Prostate gland (tissue), 2 donors: ENCODE data around the gene MYH3. TPM values are rescaled to one million over a fixed set of nuclear protein-coding genes. Genes with fewer than 3 reads are reported as not detected.

Source experiments
- DNase-seq: peaks from one replicate; pipeline ENCODE4 v3.0.0-alpha.2; 2019; ENCODE audit warnings: low spot score
- H3K27ac ChIP-seq, 2 donors: fragments of 200-600 bp; sonication (generic); 2 replicates each; pipeline ENCODE4 v1.5.1; 2017 to 2019
- H3K27me3 ChIP-seq: fragments of 200-600 bp; sonication (generic); replicated peaks from 2 replicates; pipeline ENCODE4 v1.5.1; 2019; ENCODE audit not compliant: insufficient read depth
- H3K36me3 ChIP-seq, 2 donors: fragments of 200-600 bp; sonication (generic); 1 replicate in 1 of 2; 2 replicates in 1 of 2; pipeline versions ENCODE4 v1.5.1 to v1.8.1; 2017 to 2019
- H3K4me1 ChIP-seq: fragments of 200-600 bp; sonication (generic); replicated peaks from 2 replicates; pipeline ENCODE4 v1.5.1; 2019
- H3K4me3 ChIP-seq, 2 donors: fragments of 200-600 bp; sonication (generic); 2 replicates each; pipeline ENCODE4 v1.5.1; 2017 to 2019
- H3K9me3 ChIP-seq: fragments of 200-600 bp; sonication (generic); 2 replicates; pipeline ENCODE4 v1.5.1; 2017
- POLR2A ChIP-seq: fragments of 450-650 bp; IDR thresholded peaks from one replicate; pipeline ENCODE4 v1.6.1; 2016; ENCODE audit warnings: antibody characterized with exemption, mild to moderate bottlenecking
- POLR2AphosphoS5 ChIP-seq: sonication (generic); formaldehyde crosslinking; IDR thresholded peaks from one replicate; pipeline ENCODE4 v1.6.1; 2017; ENCODE audit warnings: antibody characterized with exemption
- WGBS: methylation state at CpG from one replicate; pipeline ENCODE4 v1.1.5; 2018; 5-methylcytosine and 5-hydroxymethylcytosine counted together
- intact Hi-C: fragments of 100-400 bp; cut with DNase I; formaldehyde crosslinking; loops from one replicate; pipeline ENCODE4 v1.14.2; 2022
- total RNA-seq, 2 donors: library from RNA; depleted of rRNA; stranded (reverse); fragments of >200 nt; gene quantifications; one replicate each; pipeline ENCODE4 v1.1.0, GENCODE V29; 2016
- TF ChIP-seq, protein P1 (sequence below), 4 experiments: fragments of 200-600 bp in 2 of 4; fragments of 450-650 bp in 2 of 4; sonication (generic) in 2 of 4; IDR thresholded peaks; 1 replicate in 3 of 4; 2 replicates in 1 of 4; pipeline ENCODE4 v1.5.1; 2016 to 2019; ENCODE audit warnings: antibody characterized with exemption in 4 of 4, mild to moderate bottlenecking in 2 of 4, moderate library complexity in 2 of 4

Gene MYH3
- total RNA-seq, 2 donors from 2014 or later = 5.9 to 14.8 TPM

DNA sequence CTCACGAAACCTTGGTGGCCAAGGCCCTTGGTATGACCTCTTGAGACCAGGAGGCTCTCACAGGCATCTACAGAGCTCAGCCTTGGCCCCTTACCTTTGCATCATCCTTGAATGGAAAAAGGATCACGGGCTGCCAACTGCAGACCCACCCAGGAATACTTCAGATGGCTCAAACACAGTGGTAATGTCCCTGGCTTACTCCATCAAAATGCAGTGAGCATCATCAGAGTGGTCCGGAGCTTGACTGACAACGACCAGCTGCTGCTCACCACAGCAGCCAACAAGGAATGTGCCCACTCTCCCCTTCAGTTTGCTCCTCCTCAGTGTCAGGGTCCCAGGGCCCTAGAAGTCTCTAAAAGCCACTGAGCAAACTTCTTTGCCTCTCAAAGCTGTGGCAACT is 17.6 kb upstream of the MYH3 start:
- no peak for DNase-seq
- Histone ChIP-seq H3K27ac (no peak overlapping the region), H3K27me3 (no peaks in the 10 kb centered on the region), H3K9me3 (no peaks in the 10 kb centered on the region), H3K4me1 (no peaks in the 10 kb centered on the region), H3K36me3 (no peaks in the 10 kb centered on the region), H3K4me3 (no peak overlapping the region)
- 100% methylated on average over 4 of the region's 4 CpGs for WGBS
- TF ChIP-seq, protein P1, sequence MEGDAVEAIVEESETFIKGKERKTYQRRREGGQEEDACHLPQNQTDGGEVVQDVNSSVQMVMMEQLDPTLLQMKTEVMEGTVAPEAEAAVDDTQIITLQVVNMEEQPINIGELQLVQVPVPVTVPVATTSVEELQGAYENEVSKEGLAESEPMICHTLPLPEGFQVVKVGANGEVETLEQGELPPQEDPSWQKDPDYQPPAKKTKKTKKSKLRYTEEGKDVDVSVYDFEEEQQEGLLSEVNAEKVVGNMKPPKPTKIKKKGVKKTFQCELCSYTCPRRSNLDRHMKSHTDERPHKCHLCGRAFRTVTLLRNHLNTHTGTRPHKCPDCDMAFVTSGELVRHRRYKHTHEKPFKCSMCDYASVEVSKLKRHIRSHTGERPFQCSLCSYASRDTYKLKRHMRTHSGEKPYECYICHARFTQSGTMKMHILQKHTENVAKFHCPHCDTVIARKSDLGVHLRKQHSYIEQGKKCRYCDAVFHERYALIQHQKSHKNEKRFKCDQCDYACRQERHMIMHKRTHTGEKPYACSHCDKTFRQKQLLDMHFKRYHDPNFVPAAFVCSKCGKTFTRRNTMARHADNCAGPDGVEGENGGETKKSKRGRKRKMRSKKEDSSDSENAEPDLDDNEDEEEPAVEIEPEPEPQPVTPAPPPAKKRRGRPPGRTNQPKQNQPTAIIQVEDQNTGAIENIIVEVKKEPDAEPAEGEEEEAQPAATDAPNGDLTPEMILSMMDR (IDR thresholded peaks at IDR 0.05) = no peak
- TF ChIP-seq POLR2AphosphoS5 (no peak), POLR2A (no peak)
- intact Hi-C loops = no loop called here

DNA sequence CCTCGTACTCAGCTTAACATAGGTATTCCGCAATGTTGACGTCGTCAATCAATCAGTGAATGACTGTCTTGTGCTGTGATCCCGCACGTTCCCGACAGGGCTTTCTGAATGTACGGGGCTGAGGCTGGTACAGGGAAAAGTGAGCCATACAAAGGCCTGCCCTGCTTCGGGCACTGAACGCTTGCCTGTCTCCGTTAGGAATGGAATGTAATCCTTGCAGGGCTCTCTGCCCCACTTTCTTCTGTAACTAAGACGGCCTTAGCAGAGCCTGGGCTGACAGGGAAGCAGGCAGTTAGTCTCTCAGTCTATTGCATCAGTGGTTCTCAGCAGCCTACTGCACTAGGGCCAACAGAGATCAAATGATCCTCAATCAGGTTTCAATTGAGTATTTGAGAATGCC is 16.2 kb upstream of the MYH3 start:
- H3K27me3 ChIP-seq = no peaks in the 10 kb centered on the region
- no peak overlapping the region for H3K4me3 ChIP-seq
- TF ChIP-seq, protein P1 (IDR thresholded peaks at IDR 0.05) = no peak
- TF ChIP-seq POLR2A (no peak), POLR2AphosphoS5 (no peak)
- H3K4me1 ChIP-seq = no peaks in the 10 kb centered on the region
- H3K36me3 ChIP-seq = no peaks in the 10 kb centered on the region
- no peak for DNase-seq
- WGBS = 81% methylated on average over 12 of the region's 12 CpGs
- no peak overlapping the region for H3K27ac ChIP-seq
- H3K9me3 ChIP-seq = no peaks in the 10 kb centered on the region
- intact Hi-C loops = no loop called here

DNA sequence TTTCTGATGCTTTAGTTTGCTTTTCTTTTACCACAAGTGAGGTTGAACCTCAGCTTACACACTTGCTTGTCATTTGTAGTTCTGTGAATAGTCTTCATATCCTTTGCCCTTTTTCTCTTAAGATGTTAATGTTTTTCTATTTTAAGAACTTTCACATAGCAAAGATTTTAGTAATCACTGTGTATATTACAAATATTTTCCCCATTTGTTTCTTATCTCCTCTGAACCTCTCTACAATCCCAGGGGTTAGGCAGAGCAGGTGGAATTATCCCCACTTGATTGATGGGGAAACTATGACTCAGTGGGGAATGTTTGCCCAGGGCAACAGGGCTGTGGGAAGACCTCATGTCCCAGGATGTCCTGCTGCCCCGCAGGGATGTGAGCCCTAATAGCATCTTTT is 11.7 kb upstream of the MYH3 start:
- no peak overlapping the region for H3K27ac ChIP-seq
- H3K27me3 ChIP-seq = no peaks in the 10 kb centered on the region
- no peak for DNase-seq
- H3K36me3 ChIP-seq = no peaks in the 10 kb centered on the region
- no peak overlapping the region for H3K4me3 ChIP-seq
- no peaks in the 10 kb centered on the region for H3K4me1 ChIP-seq
- TF ChIP-seq, protein P1 (IDR thresholded peaks at IDR 0.05) = no peak
- TF ChIP-seq POLR2A = no peak
- no peaks in the 10 kb centered on the region for H3K9me3 ChIP-seq
- intact Hi-C loops = no loop called here
- WGBS = 88% methylated on average over 1 of the region's 1 CpG

DNA sequence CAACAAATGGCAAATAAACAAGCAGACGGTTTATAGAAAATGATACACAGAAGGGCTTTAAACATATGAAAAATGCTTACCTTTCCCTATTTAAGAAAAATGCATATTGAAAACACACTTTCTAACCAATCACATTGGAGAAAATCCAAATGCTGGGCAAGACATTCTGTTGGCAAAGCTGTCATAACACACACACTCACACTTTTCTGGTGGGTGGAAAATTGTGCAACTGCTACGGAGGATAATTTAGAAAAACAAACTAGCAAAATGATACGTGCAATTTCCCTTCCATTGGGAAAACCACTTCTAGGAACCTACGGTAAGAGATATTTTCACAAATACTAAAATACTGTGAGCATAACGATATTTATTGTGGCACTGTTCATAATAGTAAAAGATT is 9.8 kb upstream of the MYH3 start:
- intact Hi-C loops = no loop called here
- 80% methylated on average over 5 of the region's 5 CpGs for WGBS

DNA sequence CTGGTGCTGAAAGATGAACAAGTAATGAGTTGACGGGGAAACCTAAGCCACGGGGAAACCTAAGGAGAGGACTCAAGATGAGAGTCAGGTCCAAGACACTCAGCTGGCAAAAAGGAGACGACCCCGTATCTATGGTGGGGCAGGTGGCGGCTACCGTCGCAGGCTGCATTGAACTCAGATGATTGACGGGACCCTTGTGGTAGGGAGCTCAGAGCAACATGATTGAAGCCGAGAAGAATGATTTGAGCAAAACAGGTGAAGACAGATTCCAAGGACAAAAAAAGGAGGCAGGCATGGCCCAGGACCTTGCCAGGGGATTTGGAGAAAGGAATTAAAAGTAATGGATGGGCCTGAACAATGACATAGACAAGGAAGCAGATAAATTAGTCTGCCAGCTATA is 7.5 kb upstream of the MYH3 start:
- Histone ChIP-seq H3K9me3 (no peaks in the 10 kb centered on the region), H3K4me1 (no peaks in the 10 kb centered on the region), H3K27me3 (no peaks in the 10 kb centered on the region), H3K27ac (no peak overlapping the region), H3K36me3 (no peaks in the 10 kb centered on the region), H3K4me3 (no peak overlapping the region)
- intact Hi-C loops = no loop called here
- WGBS = 95% methylated on average over 9 of the region's 9 CpGs
- no peak for DNase-seq
- TF ChIP-seq POLR2A = no peak
- no peak for TF ChIP-seq POLR2AphosphoS5
- TF ChIP-seq, protein P1 (IDR thresholded peaks at IDR 0.05) = no peak

More for the DNA sequence above, 9.8 kb upstream of the MYH3 start:
- Histone ChIP-seq H3K4me3 (no peak overlapping the region), H3K27me3 (no peaks in the 10 kb centered on the region), H3K9me3 (no peaks in the 10 kb centered on the region), H3K4me1 (no peaks in the 10 kb centered on the region), H3K36me3 (no peaks in the 10 kb centered on the region), H3K27ac (no peak overlapping the region)
- no peak for TF ChIP-seq POLR2AphosphoS5
- TF ChIP-seq POLR2A = no peak
- TF ChIP-seq, protein P1 (IDR thresholded peaks at IDR 0.05) = no peak
- no peak for DNase-seq
